ENCODE measurements around the gene ENO2.
"Not testable (repeated sequence)": the region's sequence is repeated elsewhere in the genome, so short reads cannot be mapped to it uniquely, and the experiment has no call there.

ENO2 gene

DNA sequence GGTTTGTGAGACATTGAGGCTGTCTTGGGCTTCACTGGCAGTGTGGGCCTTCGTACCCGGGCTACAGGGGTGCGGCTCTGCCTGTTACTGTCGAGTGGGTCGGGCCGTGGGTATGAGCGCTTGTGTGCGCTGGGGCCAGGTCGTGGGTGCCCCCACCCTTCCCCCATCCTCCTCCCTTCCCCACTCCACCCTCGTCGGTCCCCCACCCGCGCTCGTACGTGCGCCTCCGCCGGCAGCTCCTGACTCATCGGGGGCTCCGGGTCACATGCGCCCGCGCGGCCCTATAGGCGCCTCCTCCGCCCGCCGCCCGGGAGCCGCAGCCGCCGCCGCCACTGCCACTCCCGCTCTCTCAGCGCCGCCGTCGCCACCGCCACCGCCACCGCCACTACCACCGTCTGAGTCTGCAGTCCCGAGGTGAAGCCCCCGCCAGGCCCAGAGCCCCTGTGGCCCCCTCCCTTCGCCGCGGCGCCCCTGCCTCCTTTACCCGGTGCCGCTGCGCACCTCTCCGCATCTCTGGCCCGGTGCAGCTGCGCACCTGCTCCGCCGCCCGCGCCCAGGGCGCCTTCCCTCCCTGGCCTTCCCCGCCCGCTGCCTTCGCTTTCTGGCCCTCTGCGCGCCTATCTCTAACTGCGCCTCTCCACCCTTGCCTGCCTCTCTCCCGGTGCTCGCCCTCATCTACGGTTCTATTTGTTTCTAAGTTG is at the start of gene ENO2:
Gene ENO2, plus strand, starts transcription at position 335 of the 701 bp plus-strand sequence. CDS start 1,253 bp downstream, outside the sequence.
- peak; percentile 86 for DNase-seq (ENCODE audit: low read depth)

DNA sequence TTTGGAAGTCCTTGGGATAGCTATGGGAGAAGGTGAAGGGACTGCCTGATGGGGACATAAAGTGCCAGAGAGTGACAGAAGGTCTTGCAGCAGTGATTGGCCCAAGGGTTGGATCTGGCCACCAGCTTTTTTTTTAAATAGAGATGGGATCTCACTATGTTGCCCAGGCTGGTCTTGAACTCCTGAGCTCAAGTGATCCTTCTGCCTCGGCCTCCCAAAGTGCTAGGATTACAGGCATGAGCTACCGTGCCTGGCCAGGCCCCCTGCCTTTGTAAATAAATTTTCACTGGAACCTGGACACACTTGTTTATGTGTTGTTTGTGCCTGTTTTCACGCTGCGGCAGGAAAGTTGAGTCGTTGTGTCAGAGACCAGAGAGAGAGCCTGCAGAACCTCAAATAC is 49.1 kb upstream of the ENO2 start:
- DNase-seq (ENCODE audit: low read depth) = not testable (repeated sequence)

- no peak for DNase-seq (ENCODE audit: low read depth)
These were observed 48.0 kb upstream of the ENO2 start for GRCh38 chr12:6866163-6866919.

- no peak for DNase-seq (ENCODE audit: low read depth)
These were observed 47.4 kb upstream of the ENO2 start for GRCh38 chr12:6866920-6867412.

- DNase-seq (ENCODE audit: low read depth) = peak; percentile 71
These were observed 46.8 kb upstream of the ENO2 start, which contains the start of gene TPI1 for GRCh38 chr12:6867413-6868210. Gene TPI1 (plus strand): TSS chr12:6867531. CDS start chr12:6867567, 36 bp downstream.

DNA sequence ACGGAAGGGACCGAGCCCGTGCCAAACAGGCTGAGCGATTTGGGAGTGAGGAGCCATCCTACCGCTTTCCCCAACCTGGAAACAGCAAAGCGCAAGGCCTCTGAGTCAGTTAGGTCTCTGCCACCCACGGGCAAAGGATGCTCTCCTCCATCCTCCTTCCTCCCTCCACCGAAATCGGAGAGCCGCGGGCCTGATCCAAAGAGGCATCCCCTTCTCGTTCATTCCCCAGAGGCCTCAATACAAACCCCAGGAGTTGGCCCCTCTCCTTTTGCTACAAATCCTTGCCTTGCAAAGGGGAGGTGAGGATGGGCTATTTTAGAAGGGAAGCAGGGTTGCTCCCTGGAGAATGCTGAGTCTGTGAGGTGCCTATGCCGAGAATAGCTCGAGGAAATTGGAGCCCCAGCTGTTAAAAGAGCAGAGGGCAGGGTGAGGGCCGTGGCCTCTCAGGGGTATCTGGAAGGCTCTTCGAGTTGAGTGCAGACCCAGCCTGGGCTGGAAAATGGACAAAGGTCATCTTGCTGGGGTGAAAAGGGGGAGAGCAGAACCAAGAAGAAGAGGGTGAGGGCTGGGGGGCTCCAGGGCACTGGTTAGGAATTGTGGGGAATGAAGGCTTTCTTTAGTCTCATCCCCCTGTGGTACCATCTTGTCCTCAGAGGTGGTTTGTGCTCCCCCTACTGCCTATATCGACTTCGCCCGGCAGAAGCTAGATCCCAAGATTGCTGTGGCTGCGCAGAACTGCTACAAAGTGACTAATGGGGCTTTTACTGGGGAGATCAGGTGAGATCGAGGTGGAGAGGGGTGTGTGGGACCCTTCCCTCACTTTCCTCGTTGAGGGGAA is 46.0 kb upstream of the ENO2 start:
- no peak for DNase-seq (ENCODE audit: low read depth)

GRCh38 chr12:6869049-6870021 is 45.0 kb upstream of the ENO2 start:
- peak; percentile 78 for DNase-seq (ENCODE audit: low read depth)

DNA sequence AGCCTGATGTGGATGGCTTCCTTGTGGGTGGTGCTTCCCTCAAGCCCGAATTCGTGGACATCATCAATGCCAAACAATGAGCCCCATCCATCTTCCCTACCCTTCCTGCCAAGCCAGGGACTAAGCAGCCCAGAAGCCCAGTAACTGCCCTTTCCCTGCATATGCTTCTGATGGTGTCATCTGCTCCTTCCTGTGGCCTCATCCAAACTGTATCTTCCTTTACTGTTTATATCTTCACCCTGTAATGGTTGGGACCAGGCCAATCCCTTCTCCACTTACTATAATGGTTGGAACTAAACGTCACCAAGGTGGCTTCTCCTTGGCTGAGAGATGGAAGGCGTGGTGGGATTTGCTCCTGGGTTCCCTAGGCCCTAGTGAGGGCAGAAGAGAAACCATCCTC is 44.1 kb upstream of the ENO2 start:
- DNase-seq (ENCODE audit: low read depth) = not testable (repeated sequence)

GRCh38 chr12:6871052-6871957 is 43.1 kb upstream of the ENO2 start:
- no peak for DNase-seq (ENCODE audit: low read depth)

GRCh38 chr12:6872073-6873048 is 42.0 kb upstream of the ENO2 start:
- peak; percentile 70 for DNase-seq (ENCODE audit: low read depth)

DNA sequence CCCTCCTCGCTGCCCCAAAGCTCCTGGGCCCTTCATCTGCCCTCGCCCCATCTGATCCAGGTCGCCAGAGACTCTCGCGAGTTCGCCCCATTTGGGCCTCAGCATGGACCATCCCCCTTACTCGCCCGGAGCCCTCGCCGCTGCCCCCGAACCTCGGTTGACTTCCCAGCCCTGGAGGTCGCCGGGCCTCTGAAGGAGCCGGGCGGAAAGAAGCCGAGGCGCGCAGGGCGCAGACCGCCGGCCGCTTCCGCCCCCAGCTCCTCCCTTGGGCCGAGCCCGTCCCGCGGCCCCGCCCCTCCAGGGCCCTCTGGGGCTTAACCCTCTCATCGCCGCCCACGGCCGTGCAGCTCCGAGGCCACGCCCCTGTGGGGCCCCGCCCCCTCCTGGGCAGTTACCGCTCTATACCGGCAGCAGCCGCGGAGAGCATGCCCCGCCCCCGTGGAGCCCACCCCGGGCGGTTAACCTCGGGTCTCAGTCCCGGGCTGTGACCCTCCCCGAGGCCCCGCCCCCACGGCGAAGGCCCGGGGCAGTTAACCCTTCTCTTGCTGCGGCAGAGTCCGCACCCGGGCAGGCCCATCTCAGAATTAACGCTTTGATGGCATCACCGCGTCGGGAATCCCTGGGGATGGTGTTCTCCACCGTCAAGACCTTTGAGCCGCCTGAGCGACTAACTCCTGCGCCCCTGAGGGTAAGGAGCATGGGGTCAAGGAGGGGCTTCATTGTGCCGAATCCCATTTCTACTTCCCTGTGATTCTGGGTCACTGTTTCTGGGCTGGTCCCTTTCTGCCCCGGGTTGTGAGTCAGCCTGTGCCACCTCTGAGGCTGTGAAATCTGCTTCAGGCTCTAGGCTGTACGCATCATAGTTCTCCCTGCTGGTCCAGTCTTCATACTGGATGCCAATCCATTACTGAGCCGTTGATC is 41.0 kb upstream of the ENO2 start, which contains the start of gene SPSB2:
Gene SPSB2, minus strand, starts transcription at position 210 of the 921 bp plus-strand sequence. CDS start 402 bp downstream, outside the sequence.
- peak; percentile 99 for DNase-seq (ENCODE audit: low read depth)

DNA sequence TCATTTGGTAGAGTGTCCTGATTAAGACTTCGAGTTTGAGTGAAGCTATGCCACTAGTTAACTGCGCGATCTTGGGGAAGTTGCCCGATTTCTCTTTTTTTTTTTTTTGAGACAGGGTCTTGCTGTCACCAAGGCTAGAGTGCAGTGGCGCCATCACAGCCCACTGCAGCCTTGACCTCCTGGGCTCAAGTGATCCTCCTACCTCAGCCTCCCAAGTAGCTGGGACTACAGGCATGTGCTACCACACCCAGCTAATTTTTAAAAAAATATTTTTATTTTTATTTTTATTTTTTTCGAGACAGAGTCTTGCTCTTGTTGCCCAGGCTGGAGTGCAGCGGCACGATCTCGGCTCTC is 40.4 kb upstream of the ENO2 start:
- not testable (repeated sequence) for DNase-seq (ENCODE audit: low read depth)

DNA sequence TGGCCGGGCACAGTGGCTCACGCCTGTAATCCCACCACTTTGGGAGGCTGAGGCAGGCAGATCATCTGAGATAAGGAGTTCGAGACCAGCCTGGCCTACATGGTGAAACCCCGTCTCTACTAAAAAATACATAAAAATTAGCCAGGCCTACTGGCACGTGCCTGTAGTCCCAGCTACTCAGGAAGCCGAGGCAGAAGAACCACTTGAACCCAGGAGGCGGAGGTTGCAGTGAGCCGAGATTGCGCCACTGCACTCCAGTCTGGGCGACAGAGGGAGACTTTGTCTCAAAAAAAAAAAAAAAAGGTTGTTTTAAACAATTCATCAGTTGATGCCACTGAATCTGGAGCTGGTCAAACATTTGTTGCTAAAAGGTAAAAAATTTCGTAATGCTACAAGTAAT is 34.6 kb upstream of the ENO2 start:
- not testable (repeated sequence) for DNase-seq (ENCODE audit: low read depth)

DNA sequence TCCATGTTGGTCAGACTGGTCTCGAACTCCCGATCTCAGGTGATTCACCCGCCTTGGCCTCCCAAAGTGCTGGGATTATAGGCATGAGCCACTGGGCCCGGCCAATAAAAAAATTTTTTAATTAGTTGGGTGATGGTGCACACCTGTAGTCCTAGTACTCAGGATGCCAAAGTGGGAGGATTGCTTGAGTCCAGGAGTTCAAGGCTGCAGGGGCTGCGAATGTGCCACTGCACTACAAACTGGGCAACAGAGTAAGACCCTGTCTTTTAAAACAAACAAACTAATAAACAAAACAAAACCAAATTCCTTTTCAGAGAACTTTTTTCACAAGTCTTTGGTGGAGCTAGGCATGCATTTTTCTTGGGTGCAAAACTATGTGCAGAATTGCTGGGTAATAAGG is 31.1 kb upstream of the ENO2 start:
- DNase-seq (ENCODE audit: low read depth) = no peak

DNA sequence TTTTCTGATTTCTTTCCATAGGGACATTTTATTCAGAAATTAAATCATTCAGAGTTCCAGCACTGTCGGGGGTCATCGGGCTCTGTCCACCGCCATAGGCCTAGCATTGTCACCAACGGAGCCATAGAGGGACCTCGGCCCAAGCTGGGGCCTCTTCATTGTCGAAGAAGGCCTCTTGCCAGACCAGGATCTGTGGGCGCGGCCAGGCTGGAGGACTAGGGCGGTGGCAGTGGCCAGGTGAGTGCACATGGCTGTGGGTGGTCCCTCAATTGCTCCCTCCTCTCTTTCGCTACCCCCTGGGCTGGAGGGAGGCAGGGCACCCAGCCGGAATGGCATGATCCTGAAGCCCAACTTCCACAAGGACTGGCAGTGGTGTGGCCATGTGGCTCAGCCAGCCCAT is 30.7 kb upstream of the ENO2 start:
- DNase-seq (ENCODE audit: low read depth) = no peak

GRCh38 chr12:6884539-6884938 is 29.8 kb upstream of the ENO2 start:
- no peak for DNase-seq (ENCODE audit: low read depth)

Data from stimulated activated CD4-positive, alpha-beta T cell treated with anti-CD3 and anti-CD28 coated beads, Interleukin-2, amount 100 ng/mL, for 4 hours (primary cell).